K562 (cell line): ENCODE data around the gene DGKE. TPM values are rescaled to one million over a fixed set of nuclear protein-coding genes. Genes with fewer than 3 reads are reported as not detected.

Experiments used
- ATAC-seq: fragments of 200-7000 bp; cut with Tn5 transposase; 3 replicates; pipeline ENCODE4 v1.9.1; 2020; ENCODE audit warnings: moderate library complexity
- BruUV-seq: library from RNA; stranded (reverse); fragments of 400-500 nt; replicated peaks from 2 replicates; lab custom pipeline; 2021; lab: Mats Ljungman, UMichigan
- CTCF ChIA-PET: fragments of 300-600 bp; formaldehyde crosslinking; extraction: SDS; loops from one replicate; lab custom pipeline; 2021; ENCODE audit warnings: low intra/inter-chr PET ratio; lab: Yijun Ruan, JAX
- POLR2A ChIA-PET: fragments of 300-600, 350-650 bp; sonication (Branson Sonifier 250); formaldehyde crosslinking; extraction: SDS; loops from one replicate; lab custom pipeline; 2021; ENCODE audit warnings: antibody characterized with exemption, inconsistent platforms; lab: Yijun Ruan, JAX
- DNase-seq, 4 experiments: peaks; one replicate each; pipeline versions ENCODE4 v3.0.0 to v3.0.0-alpha.2; 2011 to 2018; ENCODE audit warnings: low spot score in 3 of 4, mixed read lengths in 3 of 4; ENCODE audit errors: extremely low read depth in 1 of 4
- FAIRE-seq: peaks from 2 replicates; lab custom pipeline; 2011; peaks lifted over from hg19 to GRCh38; lab: Jason Lieb, UNC
- H2AFZ ChIP-seq: 2 replicates; pipeline ENCODE4 v1.6.0; 2011; ENCODE audit warnings: low read depth, low read length, control low read depth, inconsistent platforms
- H3K27ac ChIP-seq: fragments of 200-600 bp; 3 replicates; pipeline ENCODE4 v1.8.0; 2011; ENCODE audit warnings: low read depth, mild to moderate bottlenecking, control low read depth, inconsistent platforms, low read length, moderate library complexity, mixed read lengths; ENCODE audit errors: extremely low read depth
- H3K27me3 ChIP-seq, 2 experiments: fragments of 300-600 bp in 1 of 2; 2 replicates in 1 of 2; 3 replicates in 1 of 2; pipeline versions ENCODE4 v1.6.0 to v1.8.0; 2011; ENCODE audit warnings: inconsistent platforms in 2 of 2, low read length in 2 of 2, mild to moderate bottlenecking in 1 of 2, mixed read lengths in 1 of 2, moderate library complexity in 1 of 2; ENCODE audit not compliant: control insufficient read depth in 2 of 2, insufficient read depth in 2 of 2
- H3K36me3 ChIP-seq: fragments of 300-600 bp; 3 replicates; pipeline ENCODE4 v1.8.0; 2011; ENCODE audit warnings: mild to moderate bottlenecking, low read length, inconsistent platforms; ENCODE audit not compliant: control insufficient read depth, insufficient read depth
- H3K4me1 ChIP-seq, 2 experiments: fragments of 200-600 bp in 1 of 2; replicated peaks in 1 of 2; 2 replicates in 1 of 2; 3 replicates in 1 of 2; pipeline versions ENCODE4 v1.5.1 to v1.8.0; 2011; ENCODE audit warnings: inconsistent platforms in 2 of 2, low read length in 2 of 2, mild to moderate bottlenecking in 1 of 2, mixed read lengths in 1 of 2, moderate library complexity in 1 of 2; ENCODE audit not compliant: control insufficient read depth in 2 of 2, insufficient read depth in 2 of 2
- H3K4me2 ChIP-seq: 2 replicates; pipeline ENCODE4 v1.6.1; 2011; ENCODE audit warnings: low read length, control low read depth, inconsistent platforms, mixed read lengths; ENCODE audit not compliant: insufficient read depth
- H3K4me3 ChIP-seq: fragments of 200-600 bp; sonication (generic), shearing (Covaris generic); 2 replicates; pipeline ENCODE4 v1.5.1; 2016; ENCODE audit warnings: control low read depth, inconsistent platforms
- H3K79me2 ChIP-seq: fragments of 200-600 bp; 3 replicates; pipeline ENCODE4 v1.8.0; 2011; ENCODE audit warnings: low read length, inconsistent platforms; ENCODE audit not compliant: control insufficient read depth, insufficient read depth
- H3K9ac ChIP-seq, 2 experiments: 2 replicates each; pipeline versions ENCODE4 v1.6.0 to v1.6.1; 2011; ENCODE audit warnings: low read depth in 2 of 2, low read length in 2 of 2, control low read depth in 1 of 2, inconsistent platforms in 1 of 2, mild to moderate bottlenecking in 1 of 2, mixed read lengths in 1 of 2; ENCODE audit not compliant: insufficient read depth in 1 of 2
- H3K9me1 ChIP-seq: one replicate; pipeline ENCODE4 v1.6.0; 2011; ENCODE audit warnings: inconsistent platforms, mild to moderate bottlenecking, low read length, moderate library complexity; ENCODE audit not compliant: control insufficient read depth, insufficient read depth
- H3K9me3 ChIP-seq: replicated peaks from 2 replicates; pipeline ENCODE4 v1.5.1; 2011; ENCODE audit warnings: low read depth, low read length, inconsistent platforms; ENCODE audit not compliant: control insufficient read depth, insufficient read depth
- H4K20me1 ChIP-seq: replicated peaks from 2 replicates; pipeline ENCODE4 v1.6.1; 2011; ENCODE audit warnings: low read length, inconsistent platforms, mixed read lengths; ENCODE audit not compliant: control insufficient read depth, insufficient read depth
- ATF1 ChIP-seq, 2 experiments: fragments of 450-650 bp in 1 of 2; IDR thresholded peaks; 2 replicates each; pipeline ENCODE4 v1.6.1; 2016; ENCODE audit warnings: missing compliant biosample characterization in 1 of 2, missing genetic modification characterization in 1 of 2
- ATF3 ChIP-seq, 2 experiments: fragments of 450-650 bp in 1 of 2; sonication (generic) in 1 of 2; formaldehyde crosslinking in 1 of 2; IDR thresholded peaks in 1 of 2; conservative IDR thresholded peaks in 1 of 2; 2 replicates each; pipeline versions ENCODE4 v1.6.1 to v1.8.1; 2016 to 2023; ENCODE audit warnings: mild to moderate bottlenecking in 2 of 2, moderate library complexity in 2 of 2, inconsistent platforms in 1 of 2, missing genetic modification reagents in 1 of 2
- CBX3 ChIP-seq, 2 experiments: IDR thresholded peaks; 1 replicate in 1 of 2; 2 replicates in 1 of 2; pipeline ENCODE4 v1.6.1; 2012; ENCODE audit warnings: inconsistent platforms in 2 of 2, low read length in 2 of 2, borderline replicate concordance in 1 of 2, control low read depth in 1 of 2
- FOSL1 ChIP-seq: fragments of 200-800 bp; sonication (Bioruptor generic); conservative IDR thresholded peaks from 2 replicates; pipeline ENCODE4 v1.6.1; 2016; ENCODE audit warnings: missing genetic modification characterization, missing compliant biosample characterization
- KLF6 ChIP-seq: fragments of 250-450 bp; sonication (Bioruptor Pico); IDR thresholded peaks from 2 replicates; pipeline ENCODE4 v1.4.0; 2020; ENCODE audit warnings: mild to moderate bottlenecking, moderate library complexity, borderline replicate concordance
- MAX ChIP-seq: sonication (generic); formaldehyde crosslinking; IDR thresholded peaks from 2 replicates; pipeline ENCODE4 v1.9.0; 2022; ENCODE audit warnings: mild to moderate bottlenecking, missing genetic modification reagents
- NCOA4 ChIP-seq: fragments of 450-650 bp; IDR thresholded peaks from 2 replicates; pipeline ENCODE4 v1.6.1; 2018; ENCODE audit warnings: mild to moderate bottlenecking; ENCODE audit not compliant: partially characterized antibody
- NKRF ChIP-seq: fragments of 450-650 bp; IDR thresholded peaks from 2 replicates; pipeline ENCODE4 v1.6.1; 2016; ENCODE audit warnings: borderline replicate concordance
- SP1 ChIP-seq: sonication (generic); formaldehyde crosslinking; IDR thresholded peaks from 2 replicates; pipeline ENCODE4 v1.8.1; 2022; ENCODE audit warnings: mild to moderate bottlenecking, missing genetic modification reagents
- SUPT5H ChIP-seq: fragments of 450-650 bp; IDR thresholded peaks from 2 replicates; pipeline ENCODE4 v1.6.1; 2016
- TRIM28 ChIP-seq: fragments of 450-650 bp; IDR thresholded peaks from 2 replicates; pipeline ENCODE4 v1.6.1; 2017
- ZNF280A ChIP-seq: fragments of 450-650 bp; IDR thresholded peaks from 2 replicates; pipeline ENCODE4 v1.6.1; 2018; ENCODE audit warnings: mild to moderate bottlenecking, low read depth; ENCODE audit not compliant: partially characterized antibody
- ZNF384 ChIP-seq: IDR thresholded peaks from 2 replicates; pipeline ENCODE4 v1.6.1; 2012; ENCODE audit warnings: low read depth, low read length, improper control_type of control experiment
- ZNF512 ChIP-seq: IDR thresholded peaks from 2 replicates; pipeline ENCODE4 v1.6.1; 2016; ENCODE audit warnings: missing genetic modification characterization, missing compliant biosample characterization
- WGBS: fragments of 100-300 bp; shearing (Covaris generic); methylation state at CpG from one replicate; pipeline ENCODE4 v1.1.6; 2016; ENCODE audit warnings: low coverage, mixed read lengths; ENCODE audit not compliant: insufficient coverage; ENCODE audit errors: missing lambda C conversion rate; 5-methylcytosine and 5-hydroxymethylcytosine counted together
- in situ Hi-C: fragments of 300-500 bp; cut with MboI; formaldehyde crosslinking; loops from 4 replicates; pipeline ENCODE4 v1.15.0; 2018; ENCODE audit warnings: inconsistent platforms, mixed read lengths
- intact Hi-C: fragments of 100-400 bp; cut with micrococcal nuclease; formaldehyde crosslinking; loops from 2 replicates; pipeline ENCODE4 v1.14.2; 2022
- polyA plus RNA-seq, 8 experiments: library from polyadenylated mRNA; depleted of rRNA in 4 of 8; stranded (reverse) in 5 of 8; unstranded in 3 of 8; fragments of >200 nt; fragmentation: Nextera tagmentation in 2 of 8; fragmentation: Illumina TruSeq in 1 of 8; extraction: Ambion mirVana in 2 of 8; extraction: Trizol in 1 of 8; gene quantifications; 2 replicates each; pipeline versions ENCODE4 v1.2.1 to v1.2.3, GENCODE V29; 2011 to 2014; ENCODE audit warnings: inconsistent platforms in 1 of 8, missing spikeins in 1 of 8
- total RNA-seq, 7 experiments: library from RNA; depleted of rRNA in 6 of 7; stranded (reverse); fragments of >200 nt in 6 of 7; fragmentation: Illumina TruSeq in 2 of 7; extraction: Trizol in 2 of 7; gene quantifications; 2 replicates each; pipeline versions ENCODE4 v1.2.1 to v1.2.3, GENCODE V29; 2011 to 2021; ENCODE audit warnings: low replicate concordance in 1 of 7

Gene DGKE
- total and polyA plus RNA-seq, 9 of the 15 experiments (the other 6 are each of a cell fraction or from before 2014, with no cell fraction given): 1.3 to 9.9 (median 5.9) TPM

GRCh38 chr17:56917559-56918296 is 83.8 kb downstream of the DGKE start:
- H3K27ac ChIP-seq: no peak overlapping the region
- H3K27me3 ChIP-seq: no peaks in the 10 kb centered on the region
- no peak overlapping the region for H3K9ac ChIP-seq
- H3K4me1 ChIP-seq: peaks cover 18 to 26% of the 10 kb centered on the region in 2 experiments; a peak in 4 of 5 replicates
- WGBS: 80% methylated on average over 4 of the region's 4 CpGs
- no TSS peak for BruUV-seq
- no peak overlapping the region for H3K4me2 ChIP-seq
- in situ Hi-C loops: no loop called here
- DNase-seq: no peak
- FAIRE-seq: no peak
- no peaks in the 10 kb centered on the region for H3K9me1 ChIP-seq
- no peak overlapping the region for H2AFZ ChIP-seq
- no peak overlapping the region for H3K4me3 ChIP-seq
- no peaks in the 10 kb centered on the region for H3K36me3 ChIP-seq
- intact Hi-C loops: no loop called here
- ATAC-seq: no peak
- ChIA-PET CTCF (no interaction called here), POLR2A (no interaction called here)
- H4K20me1 ChIP-seq: no peaks in the 10 kb centered on the region
- H3K9me3 ChIP-seq: peaks cover 17% of the 10 kb centered on the region
- H3K79me2 ChIP-seq: peaks cover 23% of the 10 kb centered on the region
- TF ChIP-seq NCOA4: no peak
- 0 out of 2 replicates have a peak, but pooled peaks have one; percentile 44 for TF ChIP-seq TRIM28
- no peak for TF ChIP-seq KLF6
- TF ChIP-seq ZNF280A: peak; percentile 39
- TF ChIP-seq FOSL1 (tag): peak; percentile 75
- TF ChIP-seq NKRF: 0 out of 2 replicates have a peak, but pooled peaks have one; percentile 28
- peak; percentile 28; the same call in 1 of the 2 replicates for TF ChIP-seq ZNF512 (tag)
- peak; percentile 50; the same call in 1 of the 2 replicates for TF ChIP-seq ZNF384
- TF ChIP-seq SP1: no peak
- TF ChIP-seq MAX: no peak
- no peak for TF ChIP-seq SUPT5H
- no peak for TF ChIP-seq ATF1 (CRISPR knock-in tag; IDR thresholded peaks at IDR 0.05)
- 0 out of 2 replicates have a peak, but pooled peaks have one; percentile 4 for TF ChIP-seq ATF1 (tag; IDR thresholded peaks at IDR 0.05)
- peak in 1 of 2 experiments; percentile 21; a peak in 1 of 3 replicates for TF ChIP-seq CBX3 (IDR thresholded peaks at IDR 0.05; ENCODE audit: borderline replicate concordance in 1 of 2, low read length in 2 of 2)
- peak; percentile 70 for TF ChIP-seq ATF3 (IDR thresholded peaks at IDR 0.05)
- no peak for TF ChIP-seq ATF3 (CRISPR knock-in tag; conservative IDR thresholded peaks at IDR 0.05)
